Smooth muscle cell (in vitro differentiated cells): Measurements from ENCODE around the gene FRAT1. TPM values are rescaled to one million over a fixed set of nuclear protein-coding genes. Genes with fewer than 3 reads are reported as not detected.

Experiments
- DNase-seq: peaks from one replicate; lab custom pipeline; 2025; ENCODE audit not compliant: unreplicated experiment; lab: John Stamatoyannopoulos, UW
- H2AFZ ChIP-seq: fragments of 200-600 bp; sonication (generic); 2 replicates; pipeline ENCODE4 v1.6.0; 2016; ENCODE audit warnings: antibody characterized with exemption, low read depth, mild to moderate bottlenecking
- H3F3A ChIP-seq: fragments of 200-600 bp; sonication (generic); 2 replicates; pipeline ENCODE4 v1.6.0; 2017; ENCODE audit warnings: antibody characterized with exemption, low read depth
- H3K27ac ChIP-seq: fragments of 200-600 bp; sonication (generic); 2 replicates; pipeline ENCODE4 v1.5.1; 2016; ENCODE audit warnings: low read depth, mild to moderate bottlenecking
- H3K27me3 ChIP-seq: fragments of 200-600 bp; sonication (generic); 2 replicates; pipeline ENCODE4 v1.6.1; 2016; ENCODE audit warnings: low read depth, mild to moderate bottlenecking
- H3K36me3 ChIP-seq: fragments of 200-600 bp; sonication (generic); 2 replicates; pipeline ENCODE4 v1.5.1; 2016; ENCODE audit warnings: low read depth
- H3K4me1 ChIP-seq: fragments of 200-600 bp; sonication (generic); 2 replicates; pipeline ENCODE4 v1.5.1; 2016; ENCODE audit warnings: low read depth
- H3K4me2 ChIP-seq: fragments of 200-600 bp; sonication (generic); 2 replicates; pipeline ENCODE4 v1.6.0; 2016; ENCODE audit warnings: mild to moderate bottlenecking
- H3K4me3 ChIP-seq: fragments of 200-600 bp; sonication (generic); 2 replicates; pipeline ENCODE4 v1.5.1; 2016; ENCODE audit warnings: mild to moderate bottlenecking
- H3K79me2 ChIP-seq: fragments of 200-600 bp; sonication (generic); 2 replicates; pipeline ENCODE4 v1.6.0; 2016; ENCODE audit warnings: low read depth, mild to moderate bottlenecking
- H3K9ac ChIP-seq: fragments of 200-600 bp; sonication (generic); 2 replicates; pipeline ENCODE4 v1.6.0; 2016; ENCODE audit warnings: low read depth
- H3K9me3 ChIP-seq: fragments of 200-600 bp; sonication (generic); replicated peaks from 2 replicates; pipeline ENCODE4 v1.5.1; 2016; ENCODE audit warnings: low read depth
- H4K20me1 ChIP-seq: fragments of 200-600 bp; sonication (generic); 2 replicates; pipeline ENCODE4 v1.6.0; 2016; ENCODE audit warnings: low read depth
- CTCF ChIP-seq: fragments of 200-600 bp; sonication (generic); IDR thresholded peaks from 2 replicates; pipeline ENCODE4 v1.5.1; 2017; ENCODE audit warnings: borderline replicate concordance, mild to moderate bottlenecking, antibody characterized with exemption; ENCODE audit not compliant: insufficient read depth, poor library complexity, severe bottlenecking
- WGBS: methylation state at CpG from one replicate; pipeline ENCODE4 v1.1.7; 2016; ENCODE audit warnings: low lambda C conversion rate; 5-methylcytosine and 5-hydroxymethylcytosine counted together
- polyA plus RNA-seq: library from polyadenylated mRNA; unstranded; fragments of >200 nt; fragmentation: Nextera tagmentation; extraction: Ambion mirVana; gene quantifications from 2 replicates; pipeline ENCODE4 v1.2.1, GENCODE V29; 2016
- total RNA-seq: library from RNA; depleted of rRNA; stranded (reverse); fragments of >200 nt; gene quantifications from 2 replicates; pipeline ENCODE4 v1.2.3, GENCODE V29; 2014

The FRAT1 gene
- total and polyA plus RNA-seq, 2 experiments from 2014 or later, result 0.58 to 1.3 TPM

GRCh38 chr10:97292097-97292861, 26.8 kb upstream of the FRAT1 start, which contains the start of gene ARHGAP19:
Gene ARHGAP19 (minus strand): TSS chr10:97292637. CDS start chr10:97292627, 10 bp downstream.
- under 1% methylated on average over 54 of the region's 55 CpGs for WGBS
- H3K79me2 ChIP-seq, result peaks cover 18% of the 10 kb centered on the region
- TF ChIP-seq CTCF, result no peak
- no peaks in the 10 kb centered on the region for H4K20me1 ChIP-seq
- H3K9ac ChIP-seq, result peak within 1 kb of the TSS; percentile 93
- peak within 1 kb of the TSS; percentile 86 for H3K4me2 ChIP-seq
- peaks cover 6% of the 10 kb centered on the region for H3F3A ChIP-seq
- peaks cover 6% of the 10 kb centered on the region for H3K4me1 ChIP-seq
- H2AFZ ChIP-seq, result peak within 1 kb of the TSS; percentile 81
- peak within 1 kb of the TSS; percentile 94 for H3K27ac ChIP-seq
- DNase-seq, result peak; percentile 73
- H3K36me3 ChIP-seq, result no peaks in the 10 kb centered on the region
- H3K9me3 ChIP-seq, result no peaks in the 10 kb centered on the region
- H3K4me3 ChIP-seq, result peak within 1 kb of the TSS; percentile 67
- H3K27me3 ChIP-seq, result no peaks in the 10 kb centered on the region

- Histone ChIP-seq H2AFZ (no peak overlapping the region), H3K79me2 (peaks cover 14% of the 10 kb centered on the region), H3K36me3 (no peaks in the 10 kb centered on the region), H3K9ac (no peak overlapping the region), H3F3A (peaks cover 6% of the 10 kb centered on the region), H3K27me3 (no peaks in the 10 kb centered on the region), H3K27ac (no peak overlapping the region), H3K4me3 (no peak overlapping the region), H3K4me2 (peak overlapping the region; percentile 72), H3K9me3 (no peaks in the 10 kb centered on the region), H3K4me1 (peaks cover 6% of the 10 kb centered on the region), H4K20me1 (no peaks in the 10 kb centered on the region)
- WGBS, result 53% methylated on average over 3 of the region's 3 CpGs
- no peak for DNase-seq
- no peak for TF ChIP-seq CTCF
These were observed 26.2 kb upstream of the FRAT1 start for GRCh38 chr10:97292862-97293198.

- Histone ChIP-seq H3K4me1 (no peaks in the 10 kb centered on the region), H3K27me3 (no peaks in the 10 kb centered on the region), H3K79me2 (no peaks in the 10 kb centered on the region), H3K36me3 (no peaks in the 10 kb centered on the region), H3K9ac (no peak overlapping the region), H3K4me3 (no peak overlapping the region), H3K9me3 (no peaks in the 10 kb centered on the region), H2AFZ (no peak overlapping the region), H3K4me2 (no peak overlapping the region), H3F3A (no peaks in the 10 kb centered on the region), H4K20me1 (no peaks in the 10 kb centered on the region), H3K27ac (no peak overlapping the region)
- 87% methylated on average over 8 of the region's 8 CpGs for WGBS
- no peak for DNase-seq
- no peak for TF ChIP-seq CTCF
These were observed 21.4 kb upstream of the FRAT1 start for GRCh38 chr10:97297556-97298222.

GRCh38 chr10:97298223-97298571, 20.9 kb upstream of the FRAT1 start:
- H3K9ac ChIP-seq, result no peak overlapping the region
- TF ChIP-seq CTCF, result no peak

More at GRCh38 chr10:97298223-97298571, 20.9 kb upstream of the FRAT1 start:
- Histone ChIP-seq H3K27me3 (no peaks in the 10 kb centered on the region), H3K36me3 (no peaks in the 10 kb centered on the region), H3K4me1 (no peaks in the 10 kb centered on the region), H4K20me1 (no peaks in the 10 kb centered on the region), H3F3A (no peaks in the 10 kb centered on the region), H3K27ac (no peak overlapping the region), H3K4me3 (no peak overlapping the region), H3K9me3 (no peaks in the 10 kb centered on the region), H3K79me2 (no peaks in the 10 kb centered on the region), H2AFZ (no peak overlapping the region), H3K4me2 (no peak overlapping the region)
- DNase-seq, result no peak
- WGBS, result 95% methylated on average over 3 of the region's 3 CpGs
